H1 (cell line): ENCODE measurements around the gene DENND1A. TPM values are rescaled to one million over a fixed set of nuclear protein-coding genes. Genes with fewer than 3 reads are reported as not detected.

Experiments
- BCL11A ChIP-seq, 2 experiments: IDR thresholded peaks; one replicate each; pipeline ENCODE4 v1.6.1; 2011; ENCODE audit warnings: low read depth in 2 of 2, low read length in 2 of 2, mild to moderate bottlenecking in 2 of 2
- CTCF ChIP-seq, 3 experiments: IDR thresholded peaks; 1 replicate in 2 of 3; 2 replicates in 1 of 3; pipeline versions ENCODE4 v1.5.1 to v1.6.1; 2011; ENCODE audit warnings: low read length in 3 of 3, mild to moderate bottlenecking in 3 of 3, inconsistent platforms in 2 of 3, low read depth in 1 of 3, moderate library complexity in 1 of 3; ENCODE audit not compliant: insufficient read depth in 1 of 3; ENCODE audit errors: control extremely low read depth in 1 of 3
- FOSL1 ChIP-seq: IDR thresholded peaks from 2 replicates; pipeline ENCODE4 v1.6.1; 2011; ENCODE audit warnings: mild to moderate bottlenecking, low read depth, low read length, moderate library complexity; ENCODE audit not compliant: insufficient read depth
- KDM5A ChIP-seq: fragments of 200-600 bp; IDR thresholded peaks from 2 replicates; pipeline ENCODE4 v1.7.1; 2012; ENCODE audit warnings: mild to moderate bottlenecking, low read length, inconsistent platforms, mixed read lengths
- SIRT6 ChIP-seq: IDR thresholded peaks from one replicate; pipeline ENCODE4 v1.7.1; 2012; ENCODE audit warnings: low read length, inconsistent platforms
- SP1 ChIP-seq: IDR thresholded peaks from 2 replicates; pipeline ENCODE4 v1.6.1; 2011; ENCODE audit warnings: low read depth, low read length
- SP2 ChIP-seq: IDR thresholded peaks from 2 replicates; pipeline ENCODE4 v1.6.1; 2012; ENCODE audit warnings: mild to moderate bottlenecking, low read length, inconsistent platforms
- SRF ChIP-seq: IDR thresholded peaks from 2 replicates; pipeline ENCODE4 v1.6.1; 2011; ENCODE audit warnings: mild to moderate bottlenecking, low read depth, low read length, moderate library complexity
- ZNF274 ChIP-seq: IDR thresholded peaks from 2 replicates; pipeline ENCODE4 v1.7.0; 2012; ENCODE audit warnings: low read length, borderline replicate concordance; ENCODE audit errors: extremely low read depth
- polyA plus RNA-seq, 7 experiments: library from polyadenylated mRNA; depleted of rRNA in 3 of 7; stranded (reverse) in 5 of 7; unstranded in 2 of 7; fragments of >200 nt in 5 of 7; fragments of 200-250 nt in 2 of 7; gene quantifications; 1 replicate in 5 of 7; 2 replicates in 1 of 7; 4 replicates in 1 of 7; pipeline versions ENCODE4 v1.2.1 to v1.2.3, GENCODE V29; 2011 to 2013; ENCODE audit warnings: missing spikeins in 2 of 7, mixed read lengths in 2 of 7
- total RNA-seq: library from RNA; stranded (reverse); fragmentation: NEBNext Ultra II Directional; extraction: Animal tissue kit (Norgen Biotek cat#: 25700); gene quantifications from 2 replicates; pipeline ENCODE4 v1.2.1, GENCODE V29; 2021

The DENND1A gene
- total and polyA plus RNA-seq, 2 of the 8 experiments (the other 6 are each of a cell fraction or from before 2014, with no cell fraction given), result 24.1 to 26.4 TPM

- TF ChIP-seq CTCF (IDR thresholded peaks at IDR 0.05; ENCODE audit: control extremely low read depth in 1 of 3, insufficient read depth in 1 of 3, low read depth in 1 of 3, low read length in 3 of 3) (no peak), SIRT6 (no peak), SRF (no peak; the same call in 1 of the 2 replicates), KDM5A (no peak), BCL11A (IDR thresholded peaks at IDR 0.05; ENCODE audit: low read depth in 2 of 2, low read length in 2 of 2) (no peak), ZNF274 (no peak), FOSL1 (no peak), SP1 (no peak), SP2 (no peak)
Measured at GRCh38 chr9:123691765-123692303, 238.1 kb downstream of the DENND1A start (continued).
